C4-2B (cell line): ENCODE results near the gene VMAC.

Experiments used
- H3K27ac ChIP-seq: fragments of 450-650 bp; 2 replicates; pipeline ENCODE4 v1.5.1; 2017
- CTCF ChIP-seq: fragments of 450-650 bp; conservative IDR thresholded peaks from 2 replicates; pipeline ENCODE4 v1.5.1; 2017; ENCODE audit warnings: mild to moderate bottlenecking
- ZFX ChIP-seq: fragments of 450-650 bp; IDR thresholded peaks from 2 replicates; pipeline ENCODE4 v1.6.1; 2017

Gene VMAC

GRCh38 chr19:5896365-5897076 is 8.2 kb upstream of the VMAC start:
- TF ChIP-seq ZFX, result no peak
- TF ChIP-seq CTCF, result no peak
- H3K27ac ChIP-seq, result no peak overlapping the region

GRCh38 chr19:5897189-5897969 is 7.3 kb upstream of the VMAC start:
- H3K27ac ChIP-seq, result no peak overlapping the region
- TF ChIP-seq CTCF, result no peak
- TF ChIP-seq ZFX, result no peak

- TF ChIP-seq ZFX, result no peak
- TF ChIP-seq CTCF, result no peak
- H3K27ac ChIP-seq, result no peak overlapping the region
Observed at GRCh38 chr19:5899728-5900526, 4.7 kb upstream of the VMAC start.

GRCh38 chr19:5900976-5901375 is 3.7 kb upstream of the VMAC start:
- TF ChIP-seq CTCF (no peak), ZFX (no peak)

GRCh38 chr19:5903056-5903623 is 1.5 kb upstream of the VMAC start:
- H3K27ac ChIP-seq, result peak overlapping the region; percentile 94

More at GRCh38 chr19:5900976-5901375, 3.7 kb upstream of the VMAC start:
- H3K27ac ChIP-seq, result no peak overlapping the region

GRCh38 chr19:5903624-5904351 is 884 bp upstream of the VMAC start, which contains the start of gene NDUFA11:
Gene NDUFA11, minus strand, starts transcription at chr19:5903790. Its CDS starts 82 bp downstream, at chr19:5903708.
- TF ChIP-seq CTCF, result no peak
- TF ChIP-seq ZFX, result peak; percentile 65; the same call in 1 of the 2 replicates
- H3K27ac ChIP-seq, result peak within 1 kb of the TSS; percentile 94

More at GRCh38 chr19:5903056-5903623, 1.5 kb upstream of the VMAC start:
- TF ChIP-seq ZFX (no peak), CTCF (no peak)
